Measurements from ENCODE around the gene DGCR2.

DNA sequence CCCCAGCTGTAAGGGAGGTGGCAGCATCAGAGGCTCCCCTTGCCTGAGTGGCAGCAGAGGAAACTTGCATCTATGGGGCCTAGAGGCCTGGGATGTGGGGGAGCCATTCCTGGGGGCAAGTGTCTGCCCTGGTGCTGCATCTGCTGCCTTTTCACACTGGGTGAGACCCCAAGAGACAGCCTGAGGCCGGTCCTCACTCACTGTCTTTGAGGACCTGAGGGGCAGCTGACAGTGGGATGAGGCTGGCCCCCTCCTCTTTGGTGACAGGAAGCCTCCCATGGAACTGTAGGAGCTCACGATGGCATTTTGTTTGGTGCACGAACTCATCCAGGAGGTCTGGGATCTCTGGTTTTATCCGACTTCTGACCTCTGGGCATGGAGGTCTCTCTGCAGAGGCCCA lies 104.0 kb downstream of the DGCR2 start:
- TF ChIP-seq, protein P1, sequence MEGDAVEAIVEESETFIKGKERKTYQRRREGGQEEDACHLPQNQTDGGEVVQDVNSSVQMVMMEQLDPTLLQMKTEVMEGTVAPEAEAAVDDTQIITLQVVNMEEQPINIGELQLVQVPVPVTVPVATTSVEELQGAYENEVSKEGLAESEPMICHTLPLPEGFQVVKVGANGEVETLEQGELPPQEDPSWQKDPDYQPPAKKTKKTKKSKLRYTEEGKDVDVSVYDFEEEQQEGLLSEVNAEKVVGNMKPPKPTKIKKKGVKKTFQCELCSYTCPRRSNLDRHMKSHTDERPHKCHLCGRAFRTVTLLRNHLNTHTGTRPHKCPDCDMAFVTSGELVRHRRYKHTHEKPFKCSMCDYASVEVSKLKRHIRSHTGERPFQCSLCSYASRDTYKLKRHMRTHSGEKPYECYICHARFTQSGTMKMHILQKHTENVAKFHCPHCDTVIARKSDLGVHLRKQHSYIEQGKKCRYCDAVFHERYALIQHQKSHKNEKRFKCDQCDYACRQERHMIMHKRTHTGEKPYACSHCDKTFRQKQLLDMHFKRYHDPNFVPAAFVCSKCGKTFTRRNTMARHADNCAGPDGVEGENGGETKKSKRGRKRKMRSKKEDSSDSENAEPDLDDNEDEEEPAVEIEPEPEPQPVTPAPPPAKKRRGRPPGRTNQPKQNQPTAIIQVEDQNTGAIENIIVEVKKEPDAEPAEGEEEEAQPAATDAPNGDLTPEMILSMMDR (IDR thresholded peaks at IDR 0.05; ENCODE audit: low read depth, low read length), result no peak
- no peak for TF ChIP-seq EZH2phosphoT487 (IDR thresholded peaks at IDR 0.05; ENCODE audit: low read depth)

Data from OCI-LY3 (cell line).